HEK293 (cell line): ENCODE data around the gene PCDH1.

ENCODE experiments used
- CTCF ChIA-PET: fragments of 350-600 bp; formaldehyde crosslinking; extraction: SDS; loops from one replicate; lab custom pipeline; 2021; ENCODE audit warnings: antibody characterized with exemption; lab: Yijun Ruan, JAX
- POLR2A ChIA-PET: fragments of 300-600 bp; formaldehyde crosslinking; extraction: SDS; loops from one replicate; lab custom pipeline; 2020; ENCODE audit warnings: antibody characterized with exemption, inconsistent platforms; lab: Yijun Ruan, JAX
- H3K27ac ChIP-seq: fragments of 200-500 bp; sonication (Bioruptor generic); 2 replicates; pipeline ENCODE4 v1.5.1; 2014; ENCODE audit warnings: low read depth, low read length, control low read depth, inconsistent platforms; ENCODE audit errors: extremely low read depth
- H3K36me3 ChIP-seq, 2 experiments: fragments of 200-500 bp in 1 of 2; sonication (Bioruptor generic) in 1 of 2; 1 replicate in 1 of 2; 2 replicates in 1 of 2; pipeline ENCODE4 v1.5.1; 2014 to 2017; ENCODE audit warnings: inconsistent platforms in 2 of 2, low read length in 2 of 2; ENCODE audit not compliant: control insufficient read depth in 2 of 2, insufficient read depth in 1 of 2
- H3K4me1 ChIP-seq: fragments of 200-500 bp; sonication (Bioruptor generic); 2 replicates; pipeline ENCODE4 v1.5.1; 2014; ENCODE audit warnings: mild to moderate bottlenecking, low read length, inconsistent platforms; ENCODE audit not compliant: control insufficient read depth, insufficient read depth
- H3K4me3 ChIP-seq: 2 replicates; pipeline ENCODE4 v1.5.1; 2011; ENCODE audit warnings: low read depth, mild to moderate bottlenecking, control low read depth, low read length, moderate library complexity
- H3K9me3 ChIP-seq: fragments of 200-500 bp; sonication (Bioruptor generic); 2 replicates; pipeline ENCODE4 v1.5.1; 2014; ENCODE audit warnings: low read depth, low read length, inconsistent platforms; ENCODE audit not compliant: control insufficient read depth, insufficient read depth
- YY2 ChIP-seq: fragments of 450-650 bp; formaldehyde crosslinking; IDR thresholded peaks from 2 replicates; pipeline ENCODE4 v1.5.1; 2016; ENCODE audit warnings: missing biosample characterization, missing genetic modification characterization
- ZBTB17 ChIP-seq: fragments of 450-650 bp; formaldehyde crosslinking; IDR thresholded peaks from 2 replicates; pipeline ENCODE4 v1.5.1; 2016; ENCODE audit warnings: missing biosample characterization, missing genetic modification characterization
- ZBTB48 ChIP-seq: fragments of 450-650 bp; formaldehyde crosslinking; IDR thresholded peaks from 2 replicates; pipeline ENCODE4 v1.5.1; 2016; ENCODE audit warnings: missing biosample characterization, missing genetic modification characterization
- ZNF10 ChIP-seq: fragments of 450-650 bp; formaldehyde crosslinking; IDR thresholded peaks from 2 replicates; pipeline ENCODE4 v1.5.1; 2017; ENCODE audit warnings: missing biosample characterization, missing genetic modification characterization
- ZNF133 ChIP-seq: fragments of 450-650 bp; formaldehyde crosslinking; IDR thresholded peaks from 2 replicates; pipeline ENCODE4 v1.5.1; 2016; ENCODE audit warnings: missing biosample characterization, missing genetic modification characterization
- ZNF174 ChIP-seq: fragments of 450-650 bp; formaldehyde crosslinking; IDR thresholded peaks from 2 replicates; pipeline ENCODE4 v1.5.0; 2017; ENCODE audit warnings: missing biosample characterization, mild to moderate bottlenecking, missing genetic modification characterization
- ZNF2 ChIP-seq: fragments of 450-650 bp; formaldehyde crosslinking; IDR thresholded peaks from 2 replicates; pipeline ENCODE4 v1.5.1; 2016; ENCODE audit warnings: missing biosample characterization, missing genetic modification characterization
- ZNF214 ChIP-seq: fragments of 450-650 bp; formaldehyde crosslinking; IDR thresholded peaks from 2 replicates; pipeline ENCODE4 v1.5.1; 2017; ENCODE audit warnings: missing biosample characterization, mild to moderate bottlenecking, missing genetic modification characterization, borderline replicate concordance
- ZNF223 ChIP-seq: fragments of 450-650 bp; formaldehyde crosslinking; IDR thresholded peaks from 2 replicates; pipeline ENCODE4 v1.5.1; 2016; ENCODE audit warnings: missing biosample characterization, missing genetic modification characterization
- ZNF248 ChIP-seq: fragments of 450-650 bp; formaldehyde crosslinking; IDR thresholded peaks from 2 replicates; pipeline ENCODE4 v1.5.1; 2017; ENCODE audit warnings: missing biosample characterization, missing genetic modification characterization
- ZNF292 ChIP-seq: fragments of 450-650 bp; formaldehyde crosslinking; IDR thresholded peaks from 2 replicates; pipeline ENCODE4 v1.5.1; 2016; ENCODE audit warnings: low read depth, missing biosample characterization, missing genetic modification characterization, borderline replicate concordance
- ZNF341 ChIP-seq: fragments of 450-650 bp; formaldehyde crosslinking; IDR thresholded peaks from 2 replicates; pipeline ENCODE4; 2016; ENCODE audit warnings: low read depth, missing biosample characterization, missing genetic modification characterization
- ZNF354C ChIP-seq: fragments of 450-650 bp; formaldehyde crosslinking; IDR thresholded peaks from 2 replicates; pipeline ENCODE4 v1.5.1; 2016; ENCODE audit warnings: missing biosample characterization, missing genetic modification characterization, low read depth, borderline replicate concordance
- ZNF366 ChIP-seq: fragments of 450-650 bp; formaldehyde crosslinking; conservative IDR thresholded peaks from 2 replicates; pipeline ENCODE4 v1.5.1; 2016; ENCODE audit warnings: missing biosample characterization, missing genetic modification characterization
- ZNF423 ChIP-seq: fragments of 450-650 bp; formaldehyde crosslinking; IDR thresholded peaks from 2 replicates; pipeline ENCODE4 v1.5.1; 2016; ENCODE audit warnings: missing biosample characterization, missing genetic modification characterization
- ZNF473 ChIP-seq: fragments of 450-650 bp; formaldehyde crosslinking; IDR thresholded peaks from 2 replicates; pipeline ENCODE4 v1.5.1; 2017; ENCODE audit warnings: missing biosample characterization, missing genetic modification characterization
- ZNF560 ChIP-seq: fragments of 450-650 bp; formaldehyde crosslinking; IDR thresholded peaks from 2 replicates; pipeline ENCODE4 v1.5.1; 2017; ENCODE audit warnings: missing biosample characterization, missing genetic modification characterization, borderline replicate concordance
- ZNF621 ChIP-seq: fragments of 450-650 bp; formaldehyde crosslinking; IDR thresholded peaks from 2 replicates; pipeline ENCODE4 v1.5.1; 2017; ENCODE audit warnings: missing biosample characterization, missing genetic modification characterization
- ZNF791 ChIP-seq: fragments of 450-650 bp; formaldehyde crosslinking; IDR thresholded peaks from 2 replicates; pipeline ENCODE4 v1.5.1; 2016; ENCODE audit warnings: missing biosample characterization, missing genetic modification characterization
- ZNF792 ChIP-seq: fragments of 450-650 bp; formaldehyde crosslinking; IDR thresholded peaks from 2 replicates; pipeline ENCODE4 v1.5.1; 2016; ENCODE audit warnings: missing biosample characterization, missing genetic modification characterization
- TF ChIP-seq, protein P1 (sequence below): fragments of 450-650 bp; formaldehyde crosslinking; IDR thresholded peaks from 2 replicates; pipeline ENCODE4 v1.5.1; 2016; ENCODE audit warnings: missing biosample characterization, missing genetic modification characterization
- TF ChIP-seq, protein P2 (sequence below): fragments of 450-650 bp; formaldehyde crosslinking; IDR thresholded peaks from 2 replicates; pipeline ENCODE4 v1.5.1; 2016; ENCODE audit warnings: missing biosample characterization, missing genetic modification characterization
- TF ChIP-seq, protein P3 (sequence below): fragments of 450-650 bp; formaldehyde crosslinking; IDR thresholded peaks from 2 replicates; pipeline ENCODE4 v1.5.1; 2017; ENCODE audit warnings: missing biosample characterization, missing genetic modification characterization
- TF ChIP-seq, protein P4 (sequence below): fragments of 450-650 bp; formaldehyde crosslinking; IDR thresholded peaks from 2 replicates; pipeline ENCODE4 v1.5.1; 2016; ENCODE audit warnings: missing biosample characterization, missing genetic modification characterization

PCDH1 gene

DNA sequence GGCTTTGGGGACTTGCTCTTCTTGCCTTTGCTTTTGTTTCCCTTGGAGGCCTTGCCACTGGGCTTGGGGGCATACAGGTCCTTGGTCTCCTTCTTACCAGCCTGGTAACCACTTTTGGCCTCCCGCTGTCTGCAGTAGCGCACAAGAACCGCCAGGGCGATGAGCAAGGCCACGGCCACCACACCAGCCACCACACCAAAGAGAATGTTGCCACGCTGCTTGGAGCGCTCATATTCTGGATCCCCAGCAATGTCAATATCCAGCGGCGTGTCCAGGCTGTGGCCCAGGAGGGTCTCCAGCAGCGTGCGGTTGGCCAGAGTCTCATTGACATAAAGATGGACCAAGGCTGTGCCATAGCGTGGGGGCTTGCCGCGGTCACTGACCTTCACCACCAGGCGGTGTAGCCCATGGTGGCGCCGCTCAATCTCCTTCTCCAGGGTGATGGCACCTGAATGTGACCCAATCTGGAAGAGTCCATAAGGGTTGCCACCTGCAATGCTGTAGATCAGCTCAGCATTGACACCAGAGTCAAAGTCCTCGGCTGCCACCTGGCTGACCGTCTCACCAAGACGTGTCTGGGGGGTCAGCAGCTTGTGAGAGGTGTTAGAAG, 14.5 kb downstream of the PCDH1 start:
- H3K36me3 ChIP-seq = peaks cover 0 to 15% of the 10 kb centered on the region in 2 experiments; a peak in 1 of 3 replicates
- H3K27ac ChIP-seq = no peak overlapping the region
- H3K9me3 ChIP-seq = no peaks in the 10 kb centered on the region
- H3K4me3 ChIP-seq = no peak overlapping the region
- CTCF ChIA-PET = interaction anchor here (1.8 kb wide), 1 partner anchor 15 kb away, joined by 6 read pairs; the partner anchor contains the start of gene PCDH1
- TF ChIP-seq ZNF341 (tag by site-specific recombination) (no peak), ZBTB48 (no peak), ZNF133 (tag by site-specific recombination) (no peak), ZNF292 (tag by site-specific recombination) (no peak), ZNF366 (tag by site-specific recombination) (no peak), ZNF473 (tag by site-specific recombination) (no peak), ZNF2 (no peak), ZNF792 (no peak), ZNF214 (tag by site-specific recombination) (no peak), ZNF354C (no peak), ZNF791 (tag by site-specific recombination) (no peak), ZNF248 (tag by site-specific recombination) (no peak), ZBTB17 (tag by site-specific recombination) (no peak), ZNF223 (tag by site-specific recombination) (no peak), ZNF560 (tag by site-specific recombination) (no peak)
- TF ChIP-seq, protein P1, sequence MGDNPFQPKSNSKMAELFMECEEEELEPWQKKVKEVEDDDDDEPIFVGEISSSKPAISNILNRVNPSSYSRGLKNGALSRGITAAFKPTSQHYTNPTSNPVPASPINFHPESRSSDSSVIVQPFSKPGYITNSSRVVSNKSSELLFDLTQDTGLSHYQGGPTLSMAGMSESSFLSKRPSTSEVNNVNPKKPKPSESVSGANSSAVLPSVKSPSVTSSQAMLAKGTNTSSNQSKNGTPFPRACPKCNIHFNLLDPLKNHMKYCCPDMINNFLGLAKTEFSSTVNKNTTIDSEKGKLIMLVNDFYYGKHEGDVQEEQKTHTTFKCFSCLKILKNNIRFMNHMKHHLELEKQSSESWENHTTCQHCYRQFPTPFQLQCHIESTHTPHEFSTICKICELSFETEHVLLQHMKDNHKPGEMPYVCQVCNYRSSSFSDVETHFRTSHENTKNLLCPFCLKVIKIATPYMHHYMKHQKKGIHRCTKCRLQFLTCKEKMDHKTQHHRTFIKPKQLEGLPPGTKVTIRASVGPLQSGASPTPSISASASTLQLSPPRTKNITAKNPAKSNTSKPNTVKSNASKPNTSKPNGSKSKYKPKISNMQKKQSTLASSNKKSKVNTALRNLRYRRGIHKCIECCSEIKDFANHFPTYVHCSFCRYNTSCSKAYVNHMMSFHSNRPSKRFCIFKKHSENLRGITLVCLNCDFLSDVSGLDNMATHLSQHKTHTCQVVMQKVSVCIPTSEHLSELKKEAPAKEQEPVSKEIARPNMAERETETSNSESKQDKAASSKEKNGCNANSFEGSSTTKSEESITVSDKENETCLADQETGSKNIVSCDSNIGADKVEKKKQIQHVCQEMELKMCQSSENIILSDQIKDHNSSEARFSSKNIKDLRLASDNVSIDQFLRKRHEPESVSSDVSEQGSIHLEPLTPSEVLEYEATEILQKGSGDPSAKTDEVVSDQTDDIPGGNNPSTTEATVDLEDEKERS (tag by site-specific recombination) = no peak
- TF ChIP-seq, protein P2, sequence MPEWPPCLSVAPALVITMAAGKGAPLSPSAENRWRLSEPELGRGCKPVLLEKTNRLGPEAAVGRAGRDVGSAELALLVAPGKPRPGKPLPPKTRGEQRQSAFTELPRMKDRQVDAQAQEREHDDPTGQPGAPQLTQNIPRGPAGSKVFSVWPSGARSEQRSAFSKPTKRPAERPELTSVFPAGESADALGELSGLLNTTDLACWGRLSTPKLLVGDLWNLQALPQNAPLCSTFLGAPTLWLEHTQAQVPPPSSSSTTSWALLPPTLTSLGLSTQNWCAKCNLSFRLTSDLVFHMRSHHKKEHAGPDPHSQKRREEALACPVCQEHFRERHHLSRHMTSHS (tag by site-specific recombination) = no peak
- TF ChIP-seq, all 188 proteins: peak for 0
- POLR2A ChIA-PET = no interaction called here
- no peaks in the 10 kb centered on the region for H3K4me1 ChIP-seq

DNA sequence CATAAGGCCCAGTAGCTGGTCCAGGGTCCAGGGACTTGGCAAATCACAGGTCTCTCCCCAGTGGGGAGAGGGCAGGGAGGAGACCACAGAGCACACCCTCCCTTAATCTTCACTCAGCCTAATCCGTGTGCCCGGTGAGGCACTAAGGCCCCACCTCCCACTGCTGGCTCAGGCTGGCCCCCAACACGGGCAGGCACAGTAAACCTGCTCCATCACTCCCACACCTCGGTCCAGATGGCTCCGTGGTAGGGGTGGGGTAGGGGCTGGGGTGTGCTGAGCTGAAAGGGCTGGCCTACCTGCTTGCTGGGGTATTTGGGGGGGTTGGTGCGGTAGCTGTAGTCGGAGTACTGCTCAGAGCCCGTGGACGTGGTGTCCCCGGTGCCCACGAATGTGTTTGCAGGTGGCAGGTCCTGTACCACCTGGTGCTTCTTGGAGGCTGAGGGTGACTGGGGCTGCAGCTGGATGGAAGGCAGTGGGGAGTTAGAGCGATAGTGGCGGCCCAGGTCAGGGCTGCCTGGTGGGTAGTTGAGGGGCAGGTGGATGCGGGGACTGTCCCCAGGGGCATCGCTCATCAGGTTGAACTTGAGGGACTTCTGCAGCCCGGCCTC, 15.2 kb downstream of the PCDH1 start:
- ChIA-PET CTCF (no interaction called here), POLR2A (no interaction called here)
- Histone ChIP-seq H3K27ac (no peak overlapping the region), H3K4me1 (no peaks in the 10 kb centered on the region), H3K36me3 (peaks cover 0 to 15% of the 10 kb centered on the region in 2 experiments; a peak in 1 of 3 replicates), H3K4me3 (no peak overlapping the region), H3K9me3 (no peaks in the 10 kb centered on the region)
- TF ChIP-seq, protein P1 (tag by site-specific recombination) = no peak
- TF ChIP-seq YY2 (tag by site-specific recombination) (no peak), ZNF174 (tag by site-specific recombination) (no peak), ZNF10 (tag by site-specific recombination) (no peak), ZNF423 (tag by site-specific recombination) (no peak), ZNF791 (tag by site-specific recombination) (no peak), ZNF621 (tag by site-specific recombination) (no peak)
- TF ChIP-seq, protein P3, sequence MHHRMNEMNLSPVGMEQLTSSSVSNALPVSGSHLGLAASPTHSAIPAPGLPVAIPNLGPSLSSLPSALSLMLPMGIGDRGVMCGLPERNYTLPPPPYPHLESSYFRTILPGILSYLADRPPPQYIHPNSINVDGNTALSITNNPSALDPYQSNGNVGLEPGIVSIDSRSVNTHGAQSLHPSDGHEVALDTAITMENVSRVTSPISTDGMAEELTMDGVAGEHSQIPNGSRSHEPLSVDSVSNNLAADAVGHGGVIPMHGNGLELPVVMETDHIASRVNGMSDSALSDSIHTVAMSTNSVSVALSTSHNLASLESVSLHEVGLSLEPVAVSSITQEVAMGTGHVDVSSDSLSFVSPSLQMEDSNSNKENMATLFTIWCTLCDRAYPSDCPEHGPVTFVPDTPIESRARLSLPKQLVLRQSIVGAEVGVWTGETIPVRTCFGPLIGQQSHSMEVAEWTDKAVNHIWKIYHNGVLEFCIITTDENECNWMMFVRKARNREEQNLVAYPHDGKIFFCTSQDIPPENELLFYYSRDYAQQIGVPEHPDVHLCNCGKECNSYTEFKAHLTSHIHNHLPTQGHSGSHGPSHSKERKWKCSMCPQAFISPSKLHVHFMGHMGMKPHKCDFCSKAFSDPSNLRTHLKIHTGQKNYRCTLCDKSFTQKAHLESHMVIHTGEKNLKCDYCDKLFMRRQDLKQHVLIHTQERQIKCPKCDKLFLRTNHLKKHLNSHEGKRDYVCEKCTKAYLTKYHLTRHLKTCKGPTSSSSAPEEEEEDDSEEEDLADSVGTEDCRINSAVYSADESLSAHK (tag by site-specific recombination) = no peak
- TF ChIP-seq, protein P4, sequence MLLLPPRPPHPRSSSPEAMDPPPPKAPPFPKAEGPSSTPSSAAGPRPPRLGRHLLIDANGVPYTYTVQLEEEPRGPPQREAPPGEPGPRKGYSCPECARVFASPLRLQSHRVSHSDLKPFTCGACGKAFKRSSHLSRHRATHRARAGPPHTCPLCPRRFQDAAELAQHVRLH (tag by site-specific recombination) = no peak
